ENCODE measurements around the gene CLEC18C. TPM values are rescaled to one million over a fixed set of nuclear protein-coding genes. Genes with fewer than 3 reads are reported as not detected.
"Not testable (repeated sequence)": the region's sequence is repeated elsewhere in the genome, so short reads cannot be mapped to it uniquely, and the experiment has no call there.

Gene CLEC18C
- 63.6 TPM for polyA plus RNA-seq (ENCODE audit: insufficient read length)
- long read RNA-seq, donor 1, transcript CLEC18C-210 (12 exons, 1,970 nt): major isoform, 12 of 37 reads
- long read RNA-seq, donor 1, partial matches to known transcripts: 18 of 37 reads
- long read RNA-seq, donor 1, other reads (novel, unspliced or antisense): 0 of 37 reads
- long read RNA-seq, donor 2, transcript CLEC18C-210 (12 exons, 1,970 nt): major isoform, 6 of 7 reads
- long read RNA-seq, donor 2, partial matches to known transcripts: 0 of 7 reads
- long read RNA-seq, donor 2, other reads (novel, unspliced or antisense): 0 of 7 reads
- long read RNA-seq, donor 3, transcript CLEC18C-210 (12 exons, 1,970 nt): major isoform, 13 of 50 reads
- long read RNA-seq, donor 3, partial matches to known transcripts: 37 of 50 reads
- long read RNA-seq, donor 3, other reads (novel, unspliced or antisense): 0 of 50 reads
- long read RNA-seq, donor 4: 0 reads
- long read RNA-seq, donor 5, transcript CLEC18C-208 (9 exons, 3,660 nt): minor isoform, 5 of 90 reads
- long read RNA-seq, donor 5, transcript CLEC18C-206 (10 exons, 2,876 nt): minor isoform, 5 of 90 reads
- long read RNA-seq, donor 5, transcript CLEC18C-210 (12 exons, 1,970 nt): major isoform, 37 of 90 reads
- long read RNA-seq, donor 5, partial matches to known transcripts: 40 of 90 reads
- long read RNA-seq, donor 5, other reads (novel, unspliced or antisense): 0 of 90 reads
- long read RNA-seq, donor 6, transcript CLEC18C-210 (12 exons, 1,970 nt): major isoform, 8 of 27 reads
- long read RNA-seq, donor 6, partial matches to known transcripts: 15 of 27 reads
- long read RNA-seq, donor 6, other reads (novel, unspliced or antisense): 0 of 27 reads
- long read RNA-seq, donor 7, transcript CLEC18C-210 (12 exons, 1,970 nt): major isoform, 18 of 27 reads
- long read RNA-seq, donor 7, partial matches to known transcripts: 0 of 27 reads
- long read RNA-seq, donor 7, other reads (novel, unspliced or antisense): 0 of 27 reads
- long read RNA-seq, donor 8, partial matches to known transcripts: 0 of 4 reads
- long read RNA-seq, donor 8, other reads (novel, unspliced or antisense): 0 of 4 reads

DNA sequence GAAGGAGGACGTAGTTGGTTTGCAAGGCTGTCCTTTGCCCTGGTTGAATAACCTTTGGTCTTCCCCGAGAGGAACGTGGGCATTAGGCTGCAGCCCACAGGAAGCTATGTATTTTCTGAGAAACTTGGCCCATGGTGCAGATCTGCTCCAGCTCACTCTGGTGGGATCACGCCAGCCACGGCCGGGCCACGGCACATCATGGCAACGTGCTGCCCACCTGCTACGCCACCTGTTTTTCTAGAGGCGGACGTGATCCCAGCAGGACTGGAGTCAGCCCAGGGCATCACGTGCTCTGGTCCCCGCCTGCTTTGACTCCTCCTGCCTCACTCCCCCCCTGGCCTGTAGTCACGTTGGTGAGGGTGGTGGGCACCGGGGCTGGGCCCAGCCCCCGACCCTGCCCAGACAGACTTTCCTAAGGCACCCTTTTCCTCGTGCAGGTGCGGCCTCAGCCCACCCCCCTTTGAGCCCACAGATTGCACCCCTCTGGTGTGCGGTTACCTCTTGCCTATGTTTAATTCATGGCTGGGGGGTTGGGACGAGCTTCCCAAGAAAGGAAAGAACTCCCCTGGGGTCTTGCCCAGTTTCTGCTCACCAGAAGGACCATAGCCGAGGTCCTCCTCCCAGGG, at the start of gene CLEC18C:
TSS of gene CLEC18C (plus strand) at position 576 of the 626 bp plus-strand sequence. CDS start 492 bp downstream, outside the sequence.
- not testable (repeated sequence) for DNase-seq

DNA sequence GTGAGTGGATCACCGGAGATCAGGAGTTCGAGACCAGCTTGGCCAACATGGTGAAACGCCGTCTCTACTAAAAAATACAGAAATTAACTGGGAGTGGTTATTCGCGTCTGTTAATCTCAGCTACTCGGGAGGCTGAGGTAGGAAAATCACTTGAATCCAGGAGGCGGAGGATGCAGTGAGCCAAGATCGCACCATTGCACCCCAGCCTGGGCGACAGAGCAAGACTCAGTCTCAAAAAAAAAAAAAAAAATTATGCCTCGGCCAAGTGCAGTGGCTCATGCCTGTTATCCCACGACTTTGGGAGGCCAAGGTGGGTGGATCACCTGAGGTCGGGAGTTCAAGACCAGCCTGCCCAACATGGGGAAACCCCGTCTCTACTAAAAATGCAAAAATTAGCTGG, 49.8 kb upstream of the CLEC18C start:
- DNase-seq: not testable (repeated sequence)

DNA sequence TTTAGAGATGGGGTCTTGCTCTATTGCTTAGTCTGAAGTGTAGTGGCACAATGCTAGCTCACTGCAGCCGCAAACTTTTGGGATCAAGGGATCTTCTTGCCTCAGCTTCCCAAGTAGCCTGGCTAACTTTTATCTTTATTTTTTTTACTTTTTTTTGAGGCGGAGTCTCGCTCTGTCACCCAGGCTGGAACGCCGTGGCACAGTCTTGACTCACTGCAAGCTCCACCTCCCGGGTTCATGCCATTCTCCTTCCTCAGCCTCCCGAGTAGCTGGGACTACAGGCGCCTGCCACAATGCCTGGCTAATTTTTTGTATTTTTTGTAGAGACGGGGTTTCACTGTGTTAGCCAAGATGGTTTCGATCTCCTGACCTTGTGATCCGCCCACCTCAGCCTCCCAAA, 47.4 kb upstream of the CLEC18C start:
- not testable (repeated sequence) for DNase-seq

DNA sequence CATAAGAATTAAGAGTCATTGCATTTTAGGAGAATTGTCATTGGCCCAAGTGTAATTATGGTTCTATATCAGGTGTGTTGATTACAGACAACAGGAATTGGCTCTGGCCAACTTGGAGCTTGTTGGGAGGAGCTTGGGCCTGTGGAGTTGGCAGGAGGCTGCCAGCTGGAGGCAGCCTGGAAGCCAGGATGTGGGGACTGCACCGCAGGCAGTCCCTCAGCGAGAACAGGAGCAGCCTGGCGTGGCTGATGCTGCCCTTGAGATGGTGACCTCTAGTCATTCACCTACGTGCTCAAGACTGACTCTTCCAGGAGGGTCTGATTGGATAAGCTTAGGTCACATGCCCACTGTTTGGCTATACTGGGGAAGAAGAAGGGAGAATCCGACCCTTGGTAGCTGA, 45.9 kb upstream of the CLEC18C start:
- DNase-seq: not testable (repeated sequence)

DNA sequence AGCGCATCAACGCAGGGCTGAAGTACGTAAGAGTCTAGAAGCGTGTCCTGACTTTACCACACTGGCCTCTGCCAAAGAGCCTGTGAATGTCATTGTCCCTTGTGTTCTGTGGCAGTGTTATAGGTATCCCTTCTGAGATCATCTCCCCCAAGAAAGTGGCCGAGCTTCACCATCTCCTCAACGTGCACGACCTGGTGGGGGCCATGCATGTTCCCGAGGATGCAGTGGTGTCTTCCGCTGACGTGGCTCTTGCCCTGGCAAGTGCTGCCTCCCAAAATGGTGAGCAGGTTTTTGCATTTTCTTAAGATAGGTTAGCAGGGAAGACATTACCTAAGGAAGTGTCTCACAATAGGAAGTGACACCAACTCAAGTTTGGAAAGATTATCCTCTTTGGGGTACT, 44.7 kb upstream of the CLEC18C start:
- DNase-seq: not testable (repeated sequence)

DNA sequence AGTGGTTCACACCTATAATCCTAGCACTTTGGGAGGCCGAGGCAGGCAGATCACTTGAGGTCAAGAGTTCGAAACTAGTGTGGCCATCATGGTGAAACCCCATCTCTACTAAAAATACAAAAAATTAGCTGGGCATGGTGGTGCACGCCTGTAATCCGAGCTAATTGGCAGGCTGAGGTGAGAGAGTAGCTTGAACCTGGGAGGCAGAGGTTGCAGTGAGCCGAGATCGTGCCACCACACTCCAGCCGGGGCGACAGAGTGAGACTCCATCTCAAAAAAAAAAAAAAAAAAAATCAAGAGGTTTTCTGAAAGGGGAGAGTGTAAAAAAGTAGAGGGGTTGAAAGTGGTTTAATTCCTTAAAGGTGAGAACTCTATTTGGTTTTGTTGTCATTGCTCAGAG, 37.8 kb upstream of the CLEC18C start:
- not testable (repeated sequence) for DNase-seq

DNA sequence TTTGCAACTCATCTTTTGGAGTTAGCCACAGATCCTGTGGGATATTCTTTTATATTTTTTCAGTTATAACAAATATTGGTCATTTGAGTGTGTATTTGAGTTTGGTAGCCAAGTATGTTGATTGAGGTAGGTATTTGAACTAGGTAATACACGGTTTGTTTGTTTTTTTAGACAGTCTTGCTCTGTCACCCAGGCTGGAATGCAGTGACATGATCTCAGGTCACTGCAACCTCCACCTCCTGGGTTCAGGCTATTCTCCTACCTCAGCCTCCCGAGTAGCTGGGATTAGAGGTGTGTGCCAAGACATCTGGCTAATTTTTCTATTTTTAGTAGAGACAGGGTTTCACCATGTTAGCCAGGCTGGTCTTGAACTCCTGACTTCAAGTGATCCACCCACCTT, 37.0 kb upstream of the CLEC18C start:
- not testable (repeated sequence) for DNase-seq

DNA sequence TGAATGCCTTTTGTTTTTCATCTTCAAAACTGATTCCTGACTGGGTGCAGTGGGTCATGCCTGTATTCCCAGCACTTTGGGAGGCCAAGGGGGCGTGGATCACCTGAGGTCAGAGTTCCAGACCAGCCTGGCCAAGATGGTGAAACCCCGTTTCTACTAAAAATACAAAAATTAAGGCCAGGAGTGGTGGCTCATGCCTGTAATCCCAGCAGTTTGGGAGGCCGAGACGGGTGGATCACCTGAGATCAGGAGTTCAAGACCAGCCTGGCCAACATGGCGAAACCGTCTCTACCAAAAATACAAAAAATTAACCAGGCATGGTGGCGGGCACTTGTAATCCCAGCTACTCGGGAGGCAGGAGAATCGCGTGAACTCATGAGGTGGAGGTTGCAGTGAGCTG, 30.8 kb upstream of the CLEC18C start:
- DNase-seq: not testable (repeated sequence)

DNA sequence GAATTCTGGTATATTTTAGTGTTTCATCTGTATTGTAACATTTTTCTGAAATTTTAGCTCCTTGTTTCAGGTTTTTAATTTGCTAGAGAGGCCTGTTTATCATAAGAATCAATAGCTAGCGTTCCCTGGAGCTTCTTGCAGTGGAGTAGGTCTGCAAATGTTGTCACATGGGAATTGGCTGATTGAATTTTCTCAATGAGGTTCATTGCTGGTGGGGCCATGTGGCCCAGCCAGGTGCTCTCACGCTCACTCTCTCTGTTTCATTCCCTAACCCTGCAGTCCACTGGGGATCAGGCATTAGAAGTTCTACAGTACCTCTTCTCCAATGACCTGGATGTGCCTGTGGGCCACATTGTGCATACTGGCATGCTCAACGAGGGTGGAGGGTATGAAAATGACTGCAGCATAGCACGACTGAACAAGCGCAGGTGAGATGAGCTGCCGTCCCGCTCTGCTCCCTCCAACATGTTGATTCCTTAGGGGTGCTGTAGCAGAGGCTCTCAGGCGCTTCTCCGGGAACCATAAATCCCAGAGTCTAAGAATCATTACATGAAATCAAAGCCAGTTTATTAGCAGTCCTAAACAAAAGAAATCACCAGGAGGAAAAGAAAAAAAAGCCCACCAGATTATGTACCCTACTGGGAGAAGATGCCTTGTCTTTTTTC, 30.2 kb upstream of the CLEC18C start:
- DNase-seq: not testable (repeated sequence)

DNA sequence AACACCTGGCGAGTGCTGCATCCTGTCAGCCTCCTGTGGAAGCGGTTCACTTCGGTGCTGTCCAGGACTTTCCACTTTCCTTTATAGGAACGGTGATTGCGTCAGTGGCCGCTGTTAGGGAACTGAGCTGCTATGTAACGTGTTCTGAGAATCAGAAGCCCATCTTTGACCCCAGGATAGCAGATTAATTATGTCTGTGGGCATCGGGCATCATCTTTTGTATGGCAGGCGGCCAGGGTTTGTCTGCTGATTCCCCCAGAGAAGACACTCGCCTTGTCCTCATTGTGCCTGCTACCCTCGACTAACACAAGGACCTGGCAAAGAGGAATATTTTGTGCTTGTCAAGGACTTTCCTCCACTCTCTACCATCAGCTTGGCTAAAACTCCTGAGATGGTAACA, 25.7 kb upstream of the CLEC18C start:
- DNase-seq: not testable (repeated sequence)

DNA sequence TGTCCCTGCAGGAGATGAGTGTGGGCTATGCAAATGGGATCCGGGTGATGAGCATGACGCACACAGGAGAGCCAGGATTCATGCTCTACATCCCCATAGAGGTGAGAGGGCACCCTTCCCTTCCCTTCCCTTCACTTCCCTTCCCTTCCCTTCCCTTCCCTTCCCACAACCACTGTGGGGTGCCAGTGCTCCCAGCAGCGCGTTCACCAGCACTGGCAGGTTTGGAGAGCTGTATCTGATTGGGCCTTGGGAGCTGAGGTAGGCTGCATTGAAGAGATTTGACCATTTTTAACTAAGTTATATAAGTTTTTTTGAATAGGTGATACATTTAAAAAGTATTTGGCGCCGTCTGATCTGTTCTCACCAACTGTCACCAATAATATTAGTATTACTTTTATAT, 25.1 kb upstream of the CLEC18C start:
- DNase-seq: not testable (repeated sequence)

DNA sequence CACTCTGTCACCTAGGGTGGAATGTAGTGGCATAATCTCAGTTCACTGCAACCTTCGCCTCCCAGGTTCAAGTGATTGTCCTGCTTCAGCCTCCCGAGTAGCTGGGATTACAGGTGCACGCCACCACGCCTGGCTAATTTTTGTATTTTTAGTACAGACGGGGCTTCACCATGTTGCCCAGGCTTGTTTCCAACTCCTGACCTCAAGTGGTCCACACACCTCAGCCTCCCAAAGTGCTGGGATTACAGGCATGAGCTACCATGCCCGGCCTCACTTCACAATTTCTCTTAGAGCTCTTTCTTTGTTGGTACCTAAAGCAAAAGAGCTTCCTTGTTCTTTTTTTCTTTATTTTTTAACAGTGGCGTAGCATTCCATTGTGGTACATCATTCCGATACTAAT, 24.3 kb upstream of the CLEC18C start:
- not testable (repeated sequence) for DNase-seq

DNA sequence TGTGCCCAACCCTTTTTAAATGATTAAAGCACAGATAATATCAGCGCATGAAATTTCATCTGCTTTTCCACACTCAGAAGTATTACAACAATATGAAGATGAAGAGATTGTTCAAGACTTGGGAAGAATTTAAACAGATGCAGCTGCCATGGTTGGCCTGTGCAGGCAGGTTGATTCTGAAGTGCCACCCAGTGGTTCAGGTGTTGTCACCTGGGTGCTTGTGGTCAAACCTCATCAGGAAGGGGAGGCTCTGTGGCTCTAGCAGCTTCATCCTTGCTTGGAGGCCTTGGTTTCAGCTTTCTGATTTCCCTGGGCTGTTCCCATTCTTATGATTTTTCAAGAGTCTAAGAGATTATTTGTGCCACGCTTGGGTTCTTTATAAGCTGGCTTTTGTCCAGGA, 22.2 kb upstream of the CLEC18C start:
- DNase-seq: no peak

DNA sequence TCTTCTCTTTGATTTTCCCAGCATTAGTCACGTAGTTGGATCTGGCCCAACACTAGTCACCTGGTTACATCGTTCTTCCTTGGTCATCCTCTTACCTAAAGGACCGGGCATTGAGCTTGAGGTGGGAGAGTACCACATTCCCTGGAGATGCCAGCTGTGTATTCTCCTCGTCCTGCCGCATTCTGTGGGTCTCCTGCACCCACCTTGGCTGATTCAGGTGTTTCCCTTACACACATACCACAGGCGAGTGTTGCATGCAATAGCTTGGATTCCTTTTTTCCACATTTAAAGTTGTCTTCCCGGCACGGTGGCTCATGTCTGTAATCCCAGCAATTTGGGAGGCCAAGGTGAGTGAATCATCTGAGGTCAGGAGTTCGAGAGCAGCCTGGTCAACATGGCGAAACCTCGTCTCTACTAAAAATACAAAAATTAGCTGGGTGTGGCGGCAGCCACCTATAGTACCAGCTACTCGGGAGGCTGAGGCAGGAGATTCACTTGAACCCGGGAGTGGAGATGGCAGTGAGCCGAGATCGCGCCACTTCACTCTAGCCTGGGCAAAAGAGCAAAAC, 21.6 kb upstream of the CLEC18C start:
- no peak for DNase-seq

DNA sequence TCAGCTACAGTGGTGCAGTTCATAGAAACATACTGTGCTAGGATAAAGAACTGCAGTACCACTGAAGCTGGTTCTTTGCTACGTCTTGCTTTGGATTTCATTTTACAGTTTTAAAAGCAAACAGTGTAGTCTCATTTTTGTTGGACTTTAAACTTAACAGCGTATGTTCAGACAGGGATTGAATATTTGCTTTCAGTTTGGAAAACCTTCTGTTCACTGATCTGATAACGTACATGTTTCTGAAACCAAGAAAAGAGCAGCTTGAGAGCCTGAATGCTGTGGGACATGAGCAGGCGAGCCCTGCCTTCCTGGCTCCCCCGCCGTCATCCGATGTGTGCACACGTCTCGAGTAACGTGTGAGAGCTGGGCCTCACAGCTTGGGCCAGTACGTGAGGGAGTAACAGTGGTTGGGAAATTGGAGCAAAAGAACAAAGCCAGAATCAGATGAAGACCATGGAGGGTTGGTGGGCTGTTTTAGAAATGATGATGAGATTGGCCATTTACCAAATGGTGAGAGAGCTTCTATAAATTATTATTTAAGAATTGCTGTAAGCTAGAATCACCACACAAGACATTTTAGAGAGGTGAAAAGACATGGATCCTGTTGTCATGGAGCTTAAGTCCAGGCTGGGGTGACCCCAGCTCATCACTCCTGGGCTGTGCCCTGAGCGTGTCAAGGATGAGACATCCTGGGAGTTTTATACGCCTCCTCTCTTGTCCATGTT, 20.8 kb upstream of the CLEC18C start:
- no peak for DNase-seq

DNA sequence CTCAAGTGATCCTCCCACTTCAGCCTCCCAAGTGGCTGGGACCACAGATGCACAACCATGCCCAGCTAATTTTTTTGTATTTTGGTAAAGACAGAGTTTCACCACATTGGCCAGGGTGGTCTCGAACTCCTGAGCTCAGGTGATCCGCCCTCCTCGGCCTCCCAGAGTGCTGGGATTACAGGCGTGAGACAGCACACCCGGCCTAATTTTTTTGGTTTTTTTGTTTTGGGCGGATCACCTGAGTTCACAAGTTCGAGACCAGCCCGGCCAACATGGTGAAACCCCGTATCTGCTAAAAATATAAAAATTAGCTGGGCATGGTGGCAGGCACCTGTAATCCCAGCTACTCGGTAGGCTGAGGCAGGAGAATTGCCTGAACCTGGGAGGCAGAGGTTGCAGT, 18.9 kb upstream of the CLEC18C start:
- not testable (repeated sequence) for DNase-seq

DNA sequence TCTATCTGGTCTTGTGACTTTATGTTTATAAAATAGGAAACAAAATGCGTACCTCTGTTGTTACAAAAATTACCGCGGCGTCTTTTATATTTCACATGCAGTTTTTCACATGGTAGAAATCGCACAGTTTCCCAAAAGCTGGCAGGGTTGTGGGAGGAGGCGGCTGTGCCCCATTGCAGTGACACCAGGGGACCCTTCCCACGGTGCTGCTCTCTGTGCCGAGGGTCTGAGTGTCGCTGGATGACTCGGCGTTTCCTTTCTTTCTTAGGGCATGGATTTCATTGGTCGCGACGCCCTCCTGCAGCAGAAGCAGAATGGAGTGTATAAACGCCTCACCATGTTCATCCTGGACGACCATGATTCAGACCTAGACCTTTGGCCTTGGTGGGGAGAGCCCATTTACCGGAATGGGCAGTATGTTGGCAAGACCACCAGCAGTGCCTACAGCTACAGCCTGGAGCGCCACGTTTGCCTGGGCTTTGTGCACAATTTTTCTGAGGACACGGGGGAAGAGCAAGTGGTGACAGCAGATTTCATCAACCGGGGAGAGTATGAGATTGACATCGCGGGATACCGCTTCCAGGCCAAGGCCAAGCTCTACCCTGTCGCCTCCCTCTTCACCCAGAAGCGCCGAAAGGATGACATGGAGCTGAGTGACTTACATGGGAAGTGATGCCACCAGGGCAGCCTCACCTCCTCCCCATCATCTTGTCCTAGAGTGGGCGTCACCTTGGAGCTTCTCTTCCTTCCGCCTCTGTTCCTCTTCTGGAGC, 17.2 kb upstream of the CLEC18C start:
- no peak for DNase-seq

DNA sequence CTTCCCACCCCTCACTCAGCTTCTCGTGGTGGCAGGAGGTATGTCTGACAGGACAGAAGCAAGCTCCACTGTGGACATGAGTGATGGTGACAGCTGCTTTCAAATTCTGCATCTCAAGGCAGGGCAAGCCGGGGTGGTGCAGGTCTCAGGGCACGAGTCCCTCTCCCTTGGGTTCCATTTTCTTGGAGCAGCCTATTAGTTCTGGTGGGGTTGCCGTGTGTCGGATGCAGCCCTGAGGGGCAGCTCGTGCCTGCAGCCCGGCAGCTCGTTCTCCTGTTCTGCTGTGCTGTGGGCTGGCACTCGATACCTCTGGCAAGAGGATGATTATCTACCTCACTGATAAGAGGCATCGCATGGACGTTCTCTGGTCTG, 16.5 kb upstream of the CLEC18C start:
- DNase-seq: no peak

DNA sequence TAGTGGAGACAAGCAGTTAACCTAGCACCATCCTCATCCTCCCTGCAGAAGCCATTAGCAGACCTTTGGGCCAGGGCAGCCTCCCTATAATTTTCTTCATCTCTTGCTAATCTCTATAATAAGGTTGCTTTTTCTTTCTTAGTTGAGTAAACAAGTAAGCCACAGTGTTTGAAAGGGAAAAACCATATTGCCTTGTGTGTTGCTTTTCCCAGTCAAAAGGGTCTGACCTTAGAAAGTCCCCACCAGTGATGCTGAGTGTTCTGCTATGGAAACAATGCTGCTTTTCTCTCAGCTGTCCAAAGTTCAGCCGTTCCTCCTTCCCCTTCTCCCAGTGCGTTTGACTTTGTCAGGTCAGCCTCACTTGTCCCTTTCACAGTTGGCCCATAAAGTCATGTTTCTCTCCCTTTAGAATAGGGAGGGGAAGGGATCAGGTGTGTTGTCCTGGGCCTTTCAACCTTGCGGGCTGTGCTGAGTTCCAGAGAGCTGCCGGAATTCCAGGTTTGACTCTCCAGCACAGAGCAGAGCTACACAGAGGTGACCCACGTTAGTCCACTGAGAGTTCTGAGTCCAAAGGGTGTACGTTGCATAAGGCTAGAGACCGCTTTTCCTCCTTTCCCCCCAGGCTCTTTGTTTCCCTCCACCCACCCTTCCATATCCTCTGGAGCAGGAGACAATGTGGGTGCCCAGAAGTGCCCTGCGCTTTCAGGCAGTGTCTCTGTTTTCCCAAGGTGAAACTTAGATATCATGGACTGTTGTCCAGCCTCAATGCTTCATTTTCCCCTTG, 15.9 kb upstream of the CLEC18C start:
- DNase-seq: no peak
